Measurements from ENCODE around the gene FBXL16. TPM values are rescaled to one million over a fixed set of nuclear protein-coding genes. Genes with fewer than 3 reads are reported as not detected.

Gene FBXL16
- total RNA-seq, 1 donor from 2014 or later: 5.8 TPM

GRCh38 chr16:683396-684070 lies 22.1 kb downstream of the FBXL16 start:
- no peak for DNase-seq (ENCODE audit: low spot score)
- intact Hi-C loops (cut with micrococcal nuclease): loop anchor here (5.0 kb wide), 2 partner anchors 46 to 96 kb away; partner anchors contain the start of gene METTL26
- no peaks in the 10 kb centered on the region for H3K9me3 Mint-ChIP-seq
- H3K4me3 Mint-ChIP-seq (ENCODE audit: low read depth): peak overlapping the region; percentile 76
- H3K4me1 Mint-ChIP-seq (ENCODE audit: low read depth): peaks cover 14% of the 10 kb centered on the region
- H3K27ac Mint-ChIP-seq: peak overlapping the region; percentile 52
- no peaks in the 10 kb centered on the region for H3K27me3 Mint-ChIP-seq (ENCODE audit: low read depth)
- peaks cover 32% of the 10 kb centered on the region for H3K36me3 Mint-ChIP-seq (ENCODE audit: low read depth)

GRCh38 chr16:682493-683395 lies 22.9 kb downstream of the FBXL16 start:
- Mint-ChIP-seq H3K9me3 (no peaks in the 10 kb centered on the region), H3K27me3 (ENCODE audit: low read depth) (no peaks in the 10 kb centered on the region), H3K36me3 (ENCODE audit: low read depth) (peaks cover 32% of the 10 kb centered on the region), H3K27ac (no peak overlapping the region), H3K4me1 (ENCODE audit: low read depth) (peaks cover 14% of the 10 kb centered on the region), H3K4me3 (ENCODE audit: low read depth) (peak overlapping the region; percentile 76)
- intact Hi-C loops (cut with micrococcal nuclease): loop anchor here (5.0 kb wide), 2 partner anchors 45 to 95 kb away; partner anchors contain the start of gene METTL26
- no peak for DNase-seq (ENCODE audit: low spot score)

- intact Hi-C loops (cut with micrococcal nuclease): loop anchor here (5.0 kb wide), 2 partner anchors 45 to 95 kb away; partner anchors contain the start of gene METTL26
- H3K36me3 Mint-ChIP-seq (ENCODE audit: low read depth): peaks cover 32% of the 10 kb centered on the region
- H3K4me1 Mint-ChIP-seq (ENCODE audit: low read depth): peaks cover 14% of the 10 kb centered on the region
- no peak for DNase-seq (ENCODE audit: low spot score)
- H3K27me3 Mint-ChIP-seq (ENCODE audit: low read depth): no peaks in the 10 kb centered on the region
- H3K4me3 Mint-ChIP-seq (ENCODE audit: low read depth): peak overlapping the region; percentile 76
- no peaks in the 10 kb centered on the region for H3K9me3 Mint-ChIP-seq
- H3K27ac Mint-ChIP-seq: no peak overlapping the region
Measured at GRCh38 chr16:681746-682427, 23.7 kb downstream of the FBXL16 start.

- Mint-ChIP-seq H3K4me1 (ENCODE audit: low read depth) (peaks cover 14% of the 10 kb centered on the region), H3K36me3 (ENCODE audit: low read depth) (peaks cover 30% of the 10 kb centered on the region), H3K4me3 (ENCODE audit: low read depth) (peak overlapping the region; percentile 76), H3K27ac (no peak overlapping the region), H3K9me3 (no peaks in the 10 kb centered on the region), H3K27me3 (ENCODE audit: low read depth) (no peaks in the 10 kb centered on the region)
- intact Hi-C loops (cut with micrococcal nuclease): loop anchor here (5.0 kb wide), 2 partner anchors 44 to 94 kb away; partner anchors contain the start of gene METTL26
- no peak for DNase-seq (ENCODE audit: low spot score)
Measured at GRCh38 chr16:680967-681745, 24.4 kb downstream of the FBXL16 start.

GRCh38 chr16:680625-680945 lies 25.0 kb downstream of the FBXL16 start:
- peak overlapping the region; percentile 76 for H3K4me3 Mint-ChIP-seq (ENCODE audit: low read depth)
- intact Hi-C loops (cut with micrococcal nuclease): loop anchor here (5.0 kb wide), 2 partner anchors 43 to 93 kb away; partner anchors contain the start of gene METTL26
- no peak overlapping the region for H3K27ac Mint-ChIP-seq
- H3K27me3 Mint-ChIP-seq (ENCODE audit: low read depth): no peaks in the 10 kb centered on the region
- peaks cover 12% of the 10 kb centered on the region for H3K4me1 Mint-ChIP-seq (ENCODE audit: low read depth)
- DNase-seq (ENCODE audit: low spot score): no peak
- peaks cover 25% of the 10 kb centered on the region for H3K36me3 Mint-ChIP-seq (ENCODE audit: low read depth)
- H3K9me3 Mint-ChIP-seq: no peaks in the 10 kb centered on the region

GRCh38 chr16:679814-680624 lies 25.6 kb downstream of the FBXL16 start, which contains the start of gene STUB1:
STUB1 (plus strand) TSS chr16:680410; CDS start chr16:680526, 116 bp downstream.
- intact Hi-C loops (cut with micrococcal nuclease): loop anchor here (5.0 kb wide), 2 partner anchors 43 to 93 kb away; partner anchors contain the start of gene METTL26
- peaks cover 25% of the 10 kb centered on the region for H3K36me3 Mint-ChIP-seq (ENCODE audit: low read depth)
- H3K4me3 Mint-ChIP-seq (ENCODE audit: low read depth): peak within 1 kb of the TSS; percentile 82
- no peaks in the 10 kb centered on the region for H3K9me3 Mint-ChIP-seq
- H3K27ac Mint-ChIP-seq: peak within 1 kb of the TSS; percentile 78
- peaks cover 3% of the 10 kb centered on the region for H3K27me3 Mint-ChIP-seq (ENCODE audit: low read depth)
- DNase-seq (ENCODE audit: low spot score): peak; percentile 82
- H3K4me1 Mint-ChIP-seq (ENCODE audit: low read depth): peaks cover 12% of the 10 kb centered on the region

- peaks cover 4% of the 10 kb centered on the region for H3K27me3 Mint-ChIP-seq (ENCODE audit: low read depth)
- peaks cover 12% of the 10 kb centered on the region for H3K4me1 Mint-ChIP-seq (ENCODE audit: low read depth)
- peak; percentile 54 for DNase-seq (ENCODE audit: low spot score)
- no peaks in the 10 kb centered on the region for H3K9me3 Mint-ChIP-seq
- peak overlapping the region; percentile 70 for H3K4me3 Mint-ChIP-seq (ENCODE audit: low read depth)
- intact Hi-C loops (cut with micrococcal nuclease): no loop called here
- peaks cover 25% of the 10 kb centered on the region for H3K36me3 Mint-ChIP-seq (ENCODE audit: low read depth)
- peak overlapping the region; percentile 26 for H3K27ac Mint-ChIP-seq
Measured at GRCh38 chr16:678858-679813, 26.5 kb downstream of the FBXL16 start.

GRCh38 chr16:678209-678857 lies 27.3 kb downstream of the FBXL16 start:
- H3K4me3 Mint-ChIP-seq (ENCODE audit: low read depth): no peak overlapping the region
- intact Hi-C loops (cut with micrococcal nuclease): no loop called here
- H3K27ac Mint-ChIP-seq: no peak overlapping the region
- H3K9me3 Mint-ChIP-seq: no peaks in the 10 kb centered on the region
- peaks cover 24% of the 10 kb centered on the region for H3K36me3 Mint-ChIP-seq (ENCODE audit: low read depth)
- H3K27me3 Mint-ChIP-seq (ENCODE audit: low read depth): peaks cover 4% of the 10 kb centered on the region
- peaks cover 12% of the 10 kb centered on the region for H3K4me1 Mint-ChIP-seq (ENCODE audit: low read depth)
- DNase-seq (ENCODE audit: low spot score): no peak

- Mint-ChIP-seq H3K36me3 (ENCODE audit: low read depth) (peaks cover 20% of the 10 kb centered on the region), H3K9me3 (no peaks in the 10 kb centered on the region), H3K4me1 (ENCODE audit: low read depth) (peaks cover 11% of the 10 kb centered on the region), H3K27me3 (ENCODE audit: low read depth) (peaks cover 4% of the 10 kb centered on the region), H3K27ac (no peak overlapping the region), H3K4me3 (ENCODE audit: low read depth) (no peak overlapping the region)
- DNase-seq (ENCODE audit: low spot score): no peak
- intact Hi-C loops (cut with micrococcal nuclease): no loop called here
Measured at GRCh38 chr16:677316-678190, 28.0 kb downstream of the FBXL16 start.

- no peaks in the 10 kb centered on the region for H3K9me3 Mint-ChIP-seq
- no peak for DNase-seq (ENCODE audit: low spot score)
- peaks cover 4% of the 10 kb centered on the region for H3K27me3 Mint-ChIP-seq (ENCODE audit: low read depth)
- peaks cover 14% of the 10 kb centered on the region for H3K36me3 Mint-ChIP-seq (ENCODE audit: low read depth)
- no peak overlapping the region for H3K4me3 Mint-ChIP-seq (ENCODE audit: low read depth)
- intact Hi-C loops (cut with micrococcal nuclease): no loop called here
- H3K27ac Mint-ChIP-seq: no peak overlapping the region
- H3K4me1 Mint-ChIP-seq (ENCODE audit: low read depth): peaks cover 8% of the 10 kb centered on the region
Measured at GRCh38 chr16:676913-677312, 28.7 kb downstream of the FBXL16 start.

Measured in activated T-helper 2 cell treated with anti-CD3 and anti-CD28 coated beads, Interferon-gamma antibody, Interleukin-2, Interleukin-4, amounts not matched to agents 10 μg/mL and 5 μg/mL and 100 μg/mL, durations not matched to agents 14 hours and 24 hours and 36 hours (primary cell).